ACHN (cell line): Measurements from ENCODE around the gene UBE2E3.
"Not testable (repeated sequence)": the region's sequence is repeated elsewhere in the genome, so short reads cannot be mapped to it uniquely, and the experiment has no call there.

ENCODE experiments used
- DNase-seq: peaks from one replicate; pipeline ENCODE4 v3.0.0-alpha.2; 2015
- in situ Hi-C: cut with HindIII; loops from 2 replicates; pipeline ENCODE4 v1.10.0; 2017; ENCODE audit warnings: low sequenced_read_pairs, low pct_ligation_motif_present, low pct_unique_long_range_greater_than_20kb

Gene UBE2E3

DNA sequence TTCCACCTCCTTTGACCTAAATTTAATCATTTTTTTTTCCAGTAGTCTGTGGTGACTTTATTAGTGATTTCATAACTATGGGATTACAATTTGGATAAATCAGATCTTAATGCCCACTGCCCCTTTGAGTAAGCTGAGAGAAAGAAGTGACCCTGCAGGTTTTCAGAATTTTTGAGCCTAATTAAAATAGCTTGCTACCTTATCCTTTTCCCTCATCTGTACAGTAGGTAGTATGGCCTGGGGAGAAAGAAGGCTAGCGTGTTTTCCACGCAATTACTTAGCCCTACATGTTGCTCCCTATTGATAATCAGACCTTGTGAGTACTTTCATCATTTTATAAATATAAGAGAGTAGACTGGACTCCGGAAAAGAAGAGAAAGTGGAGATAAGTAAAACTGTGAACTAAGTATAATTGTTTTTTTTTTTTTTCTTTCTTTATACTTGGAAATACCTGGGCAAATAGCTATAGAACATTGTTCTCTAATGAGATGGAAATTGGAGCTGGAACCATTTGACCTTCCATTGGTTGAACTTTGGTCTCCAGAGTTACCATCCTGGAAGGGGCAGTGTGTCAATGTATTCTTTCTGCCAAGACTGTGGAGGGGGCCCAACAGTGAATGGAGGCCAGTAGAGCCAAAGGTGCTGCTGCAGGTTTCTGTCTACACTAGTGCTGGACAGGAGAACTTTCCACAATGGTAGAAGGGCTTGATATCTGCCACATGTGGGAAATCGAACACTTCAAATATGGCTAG is 26.9 kb downstream of the UBE2E3 start:
- in situ Hi-C loops: no loop called here
- DNase-seq: no peak

- in situ Hi-C loops: no loop called here
- no peak for DNase-seq
These were observed 28.0 kb downstream of the UBE2E3 start for GRCh38 chr2:181008407-181008806.

- no peak for DNase-seq
- in situ Hi-C loops: no loop called here
These were observed 40.9 kb downstream of the UBE2E3 start for GRCh38 chr2:181021199-181021789.

- DNase-seq: no peak
- in situ Hi-C loops: no loop called here
These were observed 42.2 kb downstream of the UBE2E3 start for GRCh38 chr2:181022652-181023051.

GRCh38 chr2:181025004-181025403 is 44.6 kb downstream of the UBE2E3 start:
- in situ Hi-C loops: no loop called here
- DNase-seq: no peak

DNA sequence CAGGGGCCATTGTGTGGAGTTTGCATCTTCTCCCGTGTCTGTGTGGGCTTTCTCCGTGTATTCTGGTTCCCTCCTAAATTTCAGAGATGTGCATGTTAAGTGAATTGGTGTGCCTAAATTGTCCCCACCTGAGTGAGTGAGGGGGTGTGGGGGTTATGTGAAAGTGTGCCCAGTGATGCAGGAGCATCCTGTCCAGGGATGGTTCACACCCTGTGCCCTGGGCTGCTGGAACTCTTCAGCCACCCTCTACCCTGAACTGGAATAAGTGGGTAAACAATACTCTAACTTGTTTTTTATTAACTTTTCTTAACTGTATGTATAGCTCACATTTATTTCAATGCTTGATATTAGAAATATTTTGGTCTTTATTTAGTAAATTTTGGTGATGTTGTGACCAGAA is 56.0 kb downstream of the UBE2E3 start:
- DNase-seq: no peak
- in situ Hi-C loops: no loop called here

DNA sequence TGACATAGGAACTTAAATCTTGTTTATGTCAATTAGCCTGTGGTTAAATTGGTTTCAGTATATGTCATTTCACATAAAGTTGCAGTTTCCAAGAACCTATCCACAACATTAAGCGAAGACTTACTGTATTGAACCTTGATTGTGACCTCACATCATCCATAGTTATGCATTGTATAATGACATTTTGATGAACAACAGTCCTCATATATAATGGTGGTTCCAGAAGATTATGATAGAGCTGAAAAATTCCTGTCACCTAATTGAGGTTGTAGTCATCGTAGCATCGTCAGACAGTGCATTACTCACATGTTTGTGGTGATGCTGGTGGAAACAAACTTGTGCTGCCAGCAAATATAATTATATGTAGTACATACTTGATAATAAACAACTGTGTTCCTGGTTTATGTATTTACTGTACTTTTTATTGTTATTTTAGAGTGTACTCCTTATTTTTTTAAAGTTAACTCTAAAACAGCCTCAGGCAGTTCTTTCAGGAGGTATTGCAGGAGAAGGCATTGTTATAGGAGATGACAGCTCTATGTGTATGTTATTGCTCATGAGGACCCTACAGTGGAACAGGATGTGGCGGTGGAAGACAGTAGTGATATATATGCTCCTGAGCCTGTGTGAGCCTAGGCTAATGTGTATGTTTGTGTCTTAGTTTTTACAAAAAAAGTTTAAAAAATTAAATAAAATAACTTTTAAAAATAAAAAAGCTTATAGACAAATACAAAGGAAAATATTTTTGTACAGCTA is 56.6 kb downstream of the UBE2E3 start:
- DNase-seq: no peak
- in situ Hi-C loops: no loop called here

DNA sequence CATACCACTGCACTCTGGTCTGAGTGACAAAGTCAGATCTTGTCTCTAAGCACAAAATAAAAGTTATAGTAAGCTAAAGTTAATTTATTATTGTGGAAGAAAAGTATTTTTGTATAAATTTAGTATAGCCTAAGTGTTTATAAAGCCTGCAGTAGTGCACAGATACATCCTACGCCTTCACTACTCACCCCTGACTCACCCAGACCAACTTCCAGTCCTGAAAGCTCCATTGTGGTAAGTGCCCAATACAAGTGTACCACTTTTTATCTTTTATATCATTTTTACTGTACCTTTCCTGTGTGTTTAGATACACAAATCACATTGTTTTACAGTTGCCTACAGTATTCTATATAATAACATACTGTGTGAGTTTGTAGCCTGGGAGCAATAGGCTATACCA is 57.5 kb downstream of the UBE2E3 start:
- DNase-seq: no peak
- in situ Hi-C loops: no loop called here

DNA sequence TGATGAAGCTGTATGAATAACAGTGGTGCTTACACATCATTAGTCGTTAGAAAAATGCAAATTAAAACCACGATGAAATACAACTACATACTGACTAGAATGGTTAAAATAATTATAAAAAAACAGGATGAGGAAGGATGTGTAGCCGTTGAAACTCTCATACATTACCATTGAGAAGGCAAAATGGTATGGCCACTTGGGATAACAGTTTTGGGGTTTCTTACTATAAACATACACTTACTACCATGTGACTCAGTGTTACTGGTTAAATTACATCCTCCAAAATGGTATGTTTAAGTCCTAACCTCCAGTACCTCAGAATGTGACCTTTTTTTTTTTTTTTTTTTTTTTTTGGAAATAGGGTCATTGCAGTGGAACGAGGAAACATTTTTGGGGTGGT is 58.4 kb downstream of the UBE2E3 start:
- in situ Hi-C loops: no loop called here
- no peak for DNase-seq

DNA sequence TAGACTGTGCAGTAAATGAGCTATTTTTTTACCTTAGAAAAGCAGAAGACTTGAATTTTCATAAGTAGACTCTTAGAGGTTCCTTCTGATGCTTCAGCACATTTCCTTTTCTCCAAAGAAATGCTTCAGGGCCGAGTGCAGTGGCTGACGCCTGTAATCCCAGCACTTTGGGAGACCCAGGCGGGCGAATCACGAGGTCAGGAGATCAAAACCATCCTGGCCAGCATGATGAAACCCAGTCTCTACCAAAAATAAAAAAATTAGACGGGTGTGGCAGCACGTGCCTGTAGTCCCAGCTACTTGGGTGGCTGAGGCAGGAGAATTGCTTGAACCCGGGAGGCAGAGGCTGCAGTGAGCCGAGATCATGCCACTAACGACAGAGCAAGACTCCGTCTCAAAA is 60.4 kb downstream of the UBE2E3 start:
- in situ Hi-C loops: not testable (repeated sequence)

DNA sequence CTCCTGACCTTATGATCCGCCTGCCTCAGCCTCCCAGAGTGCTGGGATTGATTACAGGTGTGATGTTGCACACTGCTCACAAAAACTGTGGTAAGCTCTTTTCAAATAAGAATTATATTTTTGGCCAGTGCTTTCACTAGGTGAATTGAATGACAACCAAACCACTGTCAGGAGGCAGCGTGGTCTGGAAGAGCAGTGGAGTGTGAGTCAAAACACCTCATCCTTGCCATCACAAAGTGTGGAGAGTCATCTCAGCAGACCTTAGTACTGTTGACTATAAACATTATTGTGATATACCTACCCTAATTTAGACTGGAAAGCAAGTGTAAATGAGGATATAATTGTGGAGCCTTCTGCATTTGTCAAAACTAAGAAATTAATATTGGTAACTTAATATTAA is 61.3 kb downstream of the UBE2E3 start:
- no peak for DNase-seq
- in situ Hi-C loops: no loop called here

More for the DNA sequence above, 60.4 kb downstream of the UBE2E3 start:
- not testable (repeated sequence) for DNase-seq

DNA sequence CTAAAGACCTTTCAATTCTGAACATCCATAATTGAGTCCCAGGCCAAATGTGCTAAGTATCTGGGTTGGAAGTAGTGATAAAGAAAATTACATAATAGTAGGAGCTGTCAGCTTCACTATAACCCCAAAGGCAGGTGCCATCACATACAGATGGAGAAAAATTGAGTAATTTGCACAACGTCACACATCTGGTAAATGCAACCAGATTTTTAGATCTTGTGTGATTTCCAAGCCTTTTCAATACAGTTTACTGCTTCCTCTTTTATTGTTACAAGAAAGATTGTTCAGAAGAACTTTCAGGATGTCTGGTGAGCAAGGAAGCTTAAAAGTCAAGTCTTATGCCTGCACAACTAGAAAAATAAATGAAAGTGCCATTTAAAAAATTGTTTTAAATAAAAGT is 62.3 kb downstream of the UBE2E3 start:
- no peak for DNase-seq
- in situ Hi-C loops: no loop called here

DNA sequence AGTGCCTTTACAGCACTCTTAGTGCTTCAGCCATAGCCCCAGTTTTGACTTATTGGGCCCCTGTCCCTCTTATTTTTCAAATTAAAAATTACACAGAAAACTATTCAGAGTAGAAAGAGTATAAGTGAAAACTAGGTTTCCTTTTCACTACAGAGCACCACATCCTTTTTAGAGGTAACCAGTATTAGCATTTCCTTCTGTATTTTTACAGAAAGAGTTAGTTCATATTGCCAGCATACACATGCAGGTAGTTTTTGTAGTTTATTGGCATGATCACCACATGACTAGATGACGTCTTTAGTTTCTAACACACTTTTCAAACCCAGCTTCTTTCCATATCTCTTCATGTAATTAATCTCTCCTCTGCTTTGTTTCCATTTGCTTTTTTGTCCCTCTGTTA is 66.4 kb downstream of the UBE2E3 start:
- DNase-seq: no peak
- in situ Hi-C loops: no loop called here

DNA sequence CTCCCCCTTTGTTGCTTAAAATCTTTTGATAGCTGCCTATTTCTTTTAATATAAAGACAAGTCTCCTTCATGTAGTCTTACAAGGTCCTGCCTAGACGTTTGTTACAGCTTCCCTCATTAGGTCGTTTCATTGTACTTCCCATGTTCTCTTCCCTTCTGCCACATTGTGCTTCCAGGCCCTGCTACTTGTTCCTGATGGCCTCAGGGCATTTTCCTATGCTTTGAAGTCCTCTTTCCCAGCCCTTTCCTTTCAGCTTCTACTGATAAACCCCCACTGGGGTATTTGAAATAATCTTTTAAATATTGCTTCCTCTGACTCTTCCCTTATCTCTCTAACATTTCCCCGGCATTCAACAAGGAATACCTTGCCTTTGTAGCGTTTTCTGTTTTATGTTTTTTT is 67.4 kb downstream of the UBE2E3 start:
- in situ Hi-C loops: no loop called here
- DNase-seq: no peak

GRCh38 chr2:181051861-181052522 is 71.6 kb downstream of the UBE2E3 start:
- in situ Hi-C loops: no loop called here
- DNase-seq: no peak

- DNase-seq: no peak
- in situ Hi-C loops: no loop called here
These were observed 72.1 kb downstream of the UBE2E3 start for GRCh38 chr2:181052523-181052891.

- DNase-seq: no peak
- in situ Hi-C loops: no loop called here
These were observed 73.9 kb downstream of the UBE2E3 start for GRCh38 chr2:181054256-181054655.

- DNase-seq: no peak
- in situ Hi-C loops: no loop called here
These were observed 74.4 kb downstream of the UBE2E3 start for GRCh38 chr2:181054843-181055242.
